ENCODE data around the gene CACNG1. TPM values are rescaled to one million over a fixed set of nuclear protein-coding genes. Genes with fewer than 3 reads are reported as not detected.

The CACNG1 gene
- polyA plus RNA-seq, 3 donors = not detected

DNA sequence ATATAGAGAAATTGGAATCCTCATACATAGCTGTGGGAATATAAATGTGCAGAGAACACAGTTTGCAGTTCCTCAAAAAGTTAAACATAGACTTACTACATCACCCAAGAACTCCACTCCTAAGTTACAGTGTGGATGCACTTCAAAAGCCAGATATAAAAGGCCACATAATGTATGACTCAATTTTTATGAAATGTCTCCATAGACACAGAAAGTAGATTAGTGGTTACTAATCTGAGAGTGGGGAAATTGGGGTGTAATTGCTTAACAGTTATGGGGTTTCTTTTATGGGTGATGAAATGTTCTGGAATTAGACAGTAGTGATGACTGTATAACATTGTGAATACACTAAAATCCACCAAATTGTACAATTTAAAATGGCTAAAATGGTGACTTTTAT, 60.9 kb downstream of the CACNG1 start:
- Histone ChIP-seq H4K20me1 (ENCODE audit: insufficient read depth, low read length) (peaks cover 71% of the 10 kb centered on the region), H3K36me3 (replicated peaks in 1 of 2; ENCODE audit: control insufficient read depth in 1 of 2, insufficient read depth in 2 of 2, low read length in 2 of 2) (peaks cover 50 to 80% of the 10 kb centered on the region in 2 donors), H3K27me3 (ENCODE audit: control insufficient read depth in 2 of 2, insufficient read depth in 2 of 2, low read length in 2 of 2) (no peaks in the 10 kb centered on the region), H3K4me2 (replicated peaks; ENCODE audit: extremely low read depth, low read length, poor library complexity, severe bottlenecking) (no peak overlapping the region), H3K79me2 (ENCODE audit: insufficient read depth, low read length) (peaks cover 47% of the 10 kb centered on the region), H3K27ac (ENCODE audit: low read depth in 1 of 2, low read length in 2 of 2) (peak overlapping the region; percentile 82 to 91), H3K9ac (ENCODE audit: insufficient read depth, low read length, poor library complexity, severe bottlenecking) (peak overlapping the region; percentile 58), H3K4me1 (ENCODE audit: control insufficient read depth in 1 of 2, insufficient read depth in 2 of 2, low read length in 2 of 2) (peaks cover 15 to 23% of the 10 kb centered on the region in 2 donors), H3K4me3 (replicated peaks in 1 of 3; ENCODE audit: low read depth in 2 of 3, low read length in 3 of 3) (no peak overlapping the region), H3K9me3 (replicated peaks in 1 of 2; ENCODE audit: control insufficient read depth in 1 of 2, insufficient read depth in 1 of 2, low read length in 2 of 2) (no peaks in the 10 kb centered on the region), H2AFZ (ENCODE audit: insufficient read depth, low read depth, low read length, poor library complexity, severe bottlenecking) (no peak overlapping the region)
- peak; percentile 84 to 94 (median 92) for DNase-seq
- H3K9me3 Mint-ChIP-seq = peaks cover 0 to 2% (median 0%) of the 10 kb centered on the region in 7 donors
- H3K4me1 Mint-ChIP-seq = peaks cover 26% of the 10 kb centered on the region
- peak overlapping the region; percentile 93 to 99 (median 97) for H3K27ac Mint-ChIP-seq
- intact Hi-C loops (cut with micrococcal nuclease) = loop anchor here in 1 of 2 donors (2.0 kb wide), 1 partner anchor 30 kb away; no protein-coding TSS in a partner anchor
- H3K36me3 Mint-ChIP-seq = peaks cover 55 to 79% of the 10 kb centered on the region in 2 donors
- TF ChIP-seq, protein P1, sequence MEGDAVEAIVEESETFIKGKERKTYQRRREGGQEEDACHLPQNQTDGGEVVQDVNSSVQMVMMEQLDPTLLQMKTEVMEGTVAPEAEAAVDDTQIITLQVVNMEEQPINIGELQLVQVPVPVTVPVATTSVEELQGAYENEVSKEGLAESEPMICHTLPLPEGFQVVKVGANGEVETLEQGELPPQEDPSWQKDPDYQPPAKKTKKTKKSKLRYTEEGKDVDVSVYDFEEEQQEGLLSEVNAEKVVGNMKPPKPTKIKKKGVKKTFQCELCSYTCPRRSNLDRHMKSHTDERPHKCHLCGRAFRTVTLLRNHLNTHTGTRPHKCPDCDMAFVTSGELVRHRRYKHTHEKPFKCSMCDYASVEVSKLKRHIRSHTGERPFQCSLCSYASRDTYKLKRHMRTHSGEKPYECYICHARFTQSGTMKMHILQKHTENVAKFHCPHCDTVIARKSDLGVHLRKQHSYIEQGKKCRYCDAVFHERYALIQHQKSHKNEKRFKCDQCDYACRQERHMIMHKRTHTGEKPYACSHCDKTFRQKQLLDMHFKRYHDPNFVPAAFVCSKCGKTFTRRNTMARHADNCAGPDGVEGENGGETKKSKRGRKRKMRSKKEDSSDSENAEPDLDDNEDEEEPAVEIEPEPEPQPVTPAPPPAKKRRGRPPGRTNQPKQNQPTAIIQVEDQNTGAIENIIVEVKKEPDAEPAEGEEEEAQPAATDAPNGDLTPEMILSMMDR (IDR thresholded peaks at IDR 0.05) = no peak
- H3K27me3 Mint-ChIP-seq (ENCODE audit: low read depth in 3 of 3) = peaks cover 0 to 5% (median 3%) of the 10 kb centered on the region in 3 donors
- no peak overlapping the region for H3K4me3 Mint-ChIP-seq

Other genes with a start within 250 kb of the CACNG1 start
- gene CACNG5, start 209.4 kb upstream of the CACNG1 start, polyA plus RNA-seq = not detected
- not detected for gene CACNG4, start 79.8 kb upstream of the CACNG1 start, polyA plus RNA-seq
- gene HELZ, start 200.6 kb downstream of the CACNG1 start, polyA plus RNA-seq = 10 to 100 TPM; 24.8 to 44.1 (median 39.9) TPM

Data from CD14-positive monocyte (primary cell).